HFF-Myc (cell line): Measurements from ENCODE around the gene CD4.

Source experiments
- DNase-seq: peaks from one replicate; pipeline ENCODE4 v3.0.0-alpha.2; 2011; ENCODE audit warnings: low read depth; ENCODE audit errors: extremely low read depth
- H3K4me3 ChIP-seq: replicated peaks from 2 replicates; pipeline ENCODE4 v1.5.1; 2011; ENCODE audit warnings: low read depth, mild to moderate bottlenecking, control low read depth, low read length
- CTCF ChIP-seq: IDR thresholded peaks from 2 replicates; pipeline ENCODE4 v1.5.1; 2012; ENCODE audit warnings: mild to moderate bottlenecking, low read depth, low read length, control low read depth; ENCODE audit errors: missing control alignments

The CD4 gene

GRCh38 chr12:6750506-6750905 is 38.8 kb upstream of the CD4 start:
- no peak for DNase-seq
- no peak for TF ChIP-seq CTCF
- no peak overlapping the region for H3K4me3 ChIP-seq

- peak overlapping the region; percentile 91 for H3K4me3 ChIP-seq
- no peak for DNase-seq
- TF ChIP-seq CTCF: no peak
These were observed 37.6 kb upstream of the CD4 start for GRCh38 chr12:6751767-6752166.

DNA sequence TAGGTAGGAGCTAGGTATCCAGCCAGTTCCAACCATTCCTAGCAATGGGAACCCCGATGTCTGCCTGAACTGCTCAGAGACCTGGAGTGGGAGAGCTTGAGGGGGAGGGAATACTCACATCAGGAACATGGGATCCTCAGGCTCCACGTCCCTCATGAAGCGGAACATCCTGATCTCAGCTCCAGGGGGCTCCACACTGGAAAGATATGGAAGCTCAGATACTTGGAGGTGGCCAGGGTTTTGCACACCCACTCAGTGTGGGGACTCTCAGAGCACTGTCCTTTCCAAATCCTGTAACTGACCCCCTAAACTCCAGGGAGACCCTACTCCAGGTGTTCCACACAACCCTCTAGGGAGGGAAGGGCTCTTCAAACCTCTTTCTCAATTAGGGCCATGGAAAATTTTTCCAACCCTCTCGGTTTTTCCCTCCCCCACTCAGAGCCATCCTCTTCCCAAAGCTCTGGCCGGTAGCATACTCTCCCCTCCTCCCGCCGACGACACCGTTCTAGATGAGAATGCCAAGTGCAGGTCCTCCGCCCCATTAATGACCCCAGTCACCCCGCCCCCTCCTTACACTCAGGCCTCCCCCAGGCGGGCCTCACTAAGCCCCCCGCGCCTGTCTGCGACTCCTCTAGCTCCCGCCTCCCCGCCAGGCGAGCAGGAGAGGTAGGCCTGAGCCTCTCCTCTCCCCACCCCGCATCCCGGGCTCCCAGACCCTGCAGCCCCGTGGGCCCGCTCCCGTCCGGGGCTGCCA is 37.0 kb upstream of the CD4 start:
- peak; percentile 48 for TF ChIP-seq CTCF
- H3K4me3 ChIP-seq: peak overlapping the region; percentile 91
- no peak for DNase-seq

DNA sequence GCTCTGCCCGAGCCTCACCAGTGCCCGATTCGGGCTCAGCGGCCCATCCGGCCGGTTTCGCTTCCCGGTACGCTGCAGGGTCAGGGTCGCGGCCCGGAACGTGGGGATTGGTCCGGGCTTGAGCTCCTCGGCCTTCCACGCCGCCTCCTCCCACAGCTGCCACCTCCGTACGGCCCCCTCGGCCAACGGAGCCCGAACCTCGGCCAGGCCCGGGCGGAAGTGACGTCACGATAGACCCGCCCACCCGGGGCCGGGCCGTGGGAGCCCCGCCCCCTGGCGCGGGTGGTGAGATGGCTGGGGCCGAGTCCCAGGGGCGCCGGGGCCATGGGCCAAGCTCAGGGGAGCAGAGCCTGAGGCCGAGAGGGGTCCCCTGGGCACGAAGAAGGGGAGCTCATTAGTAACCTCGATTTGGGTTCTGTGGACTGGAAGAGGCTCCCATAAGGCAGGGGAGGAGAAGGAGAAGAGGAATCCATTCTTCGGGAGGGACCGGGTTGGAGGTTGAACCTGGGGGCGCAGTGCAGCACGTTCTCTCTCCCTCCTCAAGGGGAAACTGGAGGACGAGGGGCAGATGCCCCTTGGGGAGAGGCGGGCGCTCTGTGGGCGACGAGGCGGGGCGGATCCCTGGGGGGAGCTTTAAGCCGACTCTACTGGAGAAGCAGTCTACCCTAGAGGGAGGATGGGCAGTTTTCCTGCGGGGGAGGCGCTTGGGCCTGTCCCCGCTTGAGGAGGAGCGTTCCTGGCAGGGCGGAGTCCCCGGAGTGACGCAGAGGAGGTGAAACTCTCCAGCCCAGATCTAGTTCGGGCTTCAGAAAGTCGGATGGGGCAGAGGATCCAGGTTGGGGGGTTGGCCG is 36.2 kb upstream of the CD4 start, which contains the start of gene MLF2:
MLF2 (minus strand) TSS at position 221 of the 851 bp plus-strand sequence. CDS start 807 bp downstream, outside the sequence.
- peak; percentile 98 for DNase-seq
- TF ChIP-seq CTCF: peak; percentile 96
- peak within 1 kb of the TSS; percentile 91 for H3K4me3 ChIP-seq

- no peak for TF ChIP-seq CTCF
- DNase-seq: no peak
- H3K4me3 ChIP-seq: peak overlapping the region; percentile 91
These were observed 35.5 kb upstream of the CD4 start for GRCh38 chr12:6753772-6754356.

DNA sequence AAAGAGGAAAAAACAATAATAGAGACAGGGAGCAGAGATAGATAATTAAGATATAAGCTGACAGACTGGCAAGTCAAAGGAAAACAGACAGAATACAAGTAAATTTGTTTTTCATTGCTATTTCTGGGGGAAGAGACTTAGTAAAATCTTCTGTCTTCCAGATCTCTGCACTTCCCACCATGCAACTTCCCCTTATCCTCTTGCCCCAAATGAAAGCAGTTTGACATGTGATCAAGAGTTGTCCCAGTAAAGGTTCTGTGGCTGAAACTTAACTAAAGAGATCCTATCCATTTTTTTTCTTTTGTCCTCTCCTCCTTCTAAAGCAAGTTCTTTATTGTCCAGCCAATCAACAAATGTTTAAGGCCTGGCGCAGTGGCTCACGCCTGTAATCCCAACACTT is 34.9 kb upstream of the CD4 start:
- no peak for TF ChIP-seq CTCF
- DNase-seq: no peak
- H3K4me3 ChIP-seq: no peak overlapping the region
